Heart left ventricle (tissue), 13 donors: ENCODE data around the gene SUFU.

Experiments used
- POLR2A ChIP-seq, 2 donors: fragments of 450-650 bp; IDR thresholded peaks; one replicate each; pipeline ENCODE4 v1.6.1; 2017; ENCODE audit warnings: antibody characterized with exemption in 2 of 2, mild to moderate bottlenecking in 2 of 2, moderate library complexity in 2 of 2
- TF ChIP-seq, protein P1 (sequence below), 12 donors: fragments of 200-600 bp; sonication (generic) in 4 of 12; IDR thresholded peaks; one replicate each; pipeline versions ENCODE4 v1.5.0 to v1.8.0; 2018 to 2022; ENCODE audit warnings: antibody characterized with exemption in 12 of 12, mild to moderate bottlenecking in 5 of 12
- donor health status: ischemic (EF 13 %, LVEDD 7.1; RV severe dilation, severe dysfunction).
- donor health status: DM: no; HTN: yes; CAD: no.
- donor health status: DM: no; HTN: no; CAD: no.
- donor health status: ischemic (EF 25% LVEDD 6.9; RV normal size, moderate dysfunction).
- donor health status: ischemic (EF 25% LVEDD 5.7; RV mildly dilated, moderate dysfunction).
- donor health status: ischemic (EF 35%, LVEDD 5.7; RV mildly dilated, moderate dysfunction).
- donor health status: nonischemic (EF 11% LVEDD 7.7; RV severe dilation, severe dysfunction).
- donor health status: DM: yes; HTN: yes; CAD: no.
- donor health status: PGD.
- donor health status: ischemic (EF 29% LVEDD 5.4; RV normal size, mild dysfunction).
- donor health status: nonischemic (EF 23%, LVEDD 6.1; RV moderate dilation, normal function).

DNA sequence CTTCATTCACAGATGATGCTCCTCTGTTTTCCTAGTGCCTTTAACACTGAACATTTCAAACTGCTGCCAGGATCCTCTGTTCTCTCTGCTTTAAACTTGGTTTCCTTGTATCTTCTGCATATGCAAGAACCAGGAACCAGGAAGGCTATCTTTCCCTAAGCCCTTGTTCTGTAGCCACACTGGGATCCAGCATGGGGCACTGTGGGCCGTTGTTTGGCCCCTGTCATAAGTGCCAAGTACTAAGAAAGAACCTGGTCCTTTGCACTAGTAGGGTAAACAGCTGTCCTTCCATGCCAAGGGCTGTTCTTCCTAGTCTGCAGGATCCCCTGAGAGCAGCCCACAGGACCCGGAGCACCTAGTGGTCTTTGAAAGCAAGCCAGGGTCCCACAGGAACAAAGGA is 91.5 kb downstream of the SUFU start:
- no peak for TF ChIP-seq POLR2A (IDR thresholded peaks at IDR 0.05)
- TF ChIP-seq, protein P1, sequence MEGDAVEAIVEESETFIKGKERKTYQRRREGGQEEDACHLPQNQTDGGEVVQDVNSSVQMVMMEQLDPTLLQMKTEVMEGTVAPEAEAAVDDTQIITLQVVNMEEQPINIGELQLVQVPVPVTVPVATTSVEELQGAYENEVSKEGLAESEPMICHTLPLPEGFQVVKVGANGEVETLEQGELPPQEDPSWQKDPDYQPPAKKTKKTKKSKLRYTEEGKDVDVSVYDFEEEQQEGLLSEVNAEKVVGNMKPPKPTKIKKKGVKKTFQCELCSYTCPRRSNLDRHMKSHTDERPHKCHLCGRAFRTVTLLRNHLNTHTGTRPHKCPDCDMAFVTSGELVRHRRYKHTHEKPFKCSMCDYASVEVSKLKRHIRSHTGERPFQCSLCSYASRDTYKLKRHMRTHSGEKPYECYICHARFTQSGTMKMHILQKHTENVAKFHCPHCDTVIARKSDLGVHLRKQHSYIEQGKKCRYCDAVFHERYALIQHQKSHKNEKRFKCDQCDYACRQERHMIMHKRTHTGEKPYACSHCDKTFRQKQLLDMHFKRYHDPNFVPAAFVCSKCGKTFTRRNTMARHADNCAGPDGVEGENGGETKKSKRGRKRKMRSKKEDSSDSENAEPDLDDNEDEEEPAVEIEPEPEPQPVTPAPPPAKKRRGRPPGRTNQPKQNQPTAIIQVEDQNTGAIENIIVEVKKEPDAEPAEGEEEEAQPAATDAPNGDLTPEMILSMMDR (IDR thresholded peaks at IDR 0.05), result no peak
